HCT116 (cell line): Measurements from ENCODE around the gene LEFTY2. TPM values are rescaled to one million over a fixed set of nuclear protein-coding genes. Genes with fewer than 3 reads are reported as not detected.

Experiments used
- ATAC-seq: fragments of 200-7000 bp; cut with Tn5 transposase; 2 replicates; pipeline ENCODE4 v1.9.1; 2020; ENCODE audit warnings: mild to moderate bottlenecking, moderate library complexity
- BruUV-seq: library from RNA; stranded (reverse); fragments of 400-500 nt; replicated peaks from 2 replicates; lab custom pipeline; 2021; lab: Mats Ljungman, UMichigan
- CTCF ChIA-PET: fragments of 300-600 bp; sonication (Branson Sonifier 250); formaldehyde crosslinking; loops from one replicate; lab custom pipeline; 2021; ENCODE audit warnings: antibody characterized with exemption; lab: Charles Lee
- POLR2A ChIA-PET: fragments of 300-600, 350-600 bp; sonication (Branson Sonifier 250); formaldehyde crosslinking; loops from one replicate; lab custom pipeline; 2021; ENCODE audit warnings: antibody characterized with exemption; lab: Charles Lee
- RAD21 ChIA-PET, 2 experiments: fragments of 300-600 bp; sonication (Branson Sonifier 250); formaldehyde crosslinking; loops; one replicate each; lab custom pipeline; 2023; ENCODE audit warnings: low total read pairs in 2 of 2; ENCODE audit not compliant: uncharacterized antibody in 2 of 2, unreplicated experiment in 2 of 2, low non-redundant PET in 1 of 2; lab: Charles Lee
- DNase-seq: peaks from one replicate; pipeline ENCODE4 v3.0.0-alpha.2; 2010; ENCODE audit warnings: low read depth, low spot score
- H2AFZ ChIP-seq: fragments of 200-600 bp; shearing (Covaris generic), sonication (generic); 2 replicates; pipeline ENCODE4 v1.6.1; 2017; ENCODE audit warnings: low read depth, mixed run types, mixed read lengths, antibody characterized with exemption, low read length; ENCODE audit not compliant: poor library complexity, severe bottlenecking
- H3K27ac ChIP-seq: 2 replicates; pipeline ENCODE4 v1.5.1; 2012; ENCODE audit warnings: low read depth, low read length
- H3K27me3 ChIP-seq: fragments of 200-600 bp; sonication (generic); 2 replicates; pipeline ENCODE4 v1.6.1; 2016; ENCODE audit warnings: mixed run types, low read length, mixed read lengths; ENCODE audit not compliant: insufficient read depth
- H3K36me3 ChIP-seq, 2 experiments: fragments of 200-500 bp in 1 of 2; fragments of 200-600 bp in 1 of 2; sonication (Bioruptor generic) in 1 of 2; sonication (generic) in 1 of 2; 2 replicates each; pipeline versions ENCODE4 v1.5.1 to v1.6.1; 2014 to 2016; ENCODE audit warnings: low read length in 2 of 2, inconsistent platforms in 1 of 2, mixed read lengths in 1 of 2, mixed run types in 1 of 2; ENCODE audit not compliant: insufficient read depth in 2 of 2, control insufficient read depth in 1 of 2
- H3K4me1 ChIP-seq, 2 experiments: fragments of 200-600 bp in 1 of 2; sonication (generic) in 1 of 2; 2 replicates each; pipeline versions ENCODE4 v1.5.1 to v1.6.1; 2012 to 2017; ENCODE audit warnings: low read length in 2 of 2, inconsistent platforms in 1 of 2, mild to moderate bottlenecking in 1 of 2, mixed read lengths in 1 of 2, mixed run types in 1 of 2, moderate library complexity in 1 of 2; ENCODE audit not compliant: insufficient read depth in 2 of 2, control insufficient read depth in 1 of 2
- H3K4me2 ChIP-seq: fragments of 200-600 bp; sonication (generic); 2 replicates; pipeline ENCODE4 v1.6.1; 2017; ENCODE audit warnings: mixed run types, low read length, mixed read lengths
- H3K4me3 ChIP-seq, 2 experiments: fragments of 200-600 bp in 1 of 2; sonication (generic) in 1 of 2; replicated peaks in 1 of 2; 2 replicates each; pipeline ENCODE4 v1.5.1; 2011 to 2016; ENCODE audit warnings: low read length in 2 of 2, control low read depth in 1 of 2, low read depth in 1 of 2, mild to moderate bottlenecking in 1 of 2, mixed read lengths in 1 of 2, mixed run types in 1 of 2
- H3K79me2 ChIP-seq: fragments of 200-600 bp; sonication (generic); 2 replicates; pipeline ENCODE4 v1.6.1; 2017; ENCODE audit warnings: mild to moderate bottlenecking, mixed run types, low read length, moderate library complexity, mixed read lengths; ENCODE audit not compliant: insufficient read depth
- H3K9ac ChIP-seq: fragments of 200-600 bp; sonication (generic); 2 replicates; pipeline ENCODE4 v1.6.1; 2016; ENCODE audit warnings: low read length, mixed read lengths
- H3K9me2 ChIP-seq: fragments of 200-600 bp; sonication (generic), shearing (Covaris generic); 2 replicates; pipeline ENCODE4 v1.6.1; 2017; ENCODE audit warnings: mixed run types, mild to moderate bottlenecking, moderate library complexity; ENCODE audit not compliant: insufficient read depth
- H3K9me3 ChIP-seq, 2 experiments: fragments of 200-500 bp in 1 of 2; fragments of 200-600 bp in 1 of 2; sonication (Bioruptor generic) in 1 of 2; sonication (generic) in 1 of 2; 2 replicates each; pipeline ENCODE4 v1.6.1; 2014 to 2017; ENCODE audit warnings: low read length in 2 of 2, mixed read lengths in 2 of 2, inconsistent platforms in 1 of 2, low read depth in 1 of 2, mild to moderate bottlenecking in 1 of 2, mixed run types in 1 of 2, moderate library complexity in 1 of 2; ENCODE audit not compliant: control insufficient read depth in 1 of 2, insufficient read depth in 1 of 2
- H4K20me1 ChIP-seq: fragments of 200-600 bp; sonication (generic), shearing (Covaris generic); 2 replicates; pipeline ENCODE4 v1.6.1; 2017; ENCODE audit warnings: mixed run types, mild to moderate bottlenecking, moderate library complexity; ENCODE audit not compliant: insufficient read depth
- ATF3 ChIP-seq: IDR thresholded peaks from 2 replicates; pipeline ENCODE4 v1.6.1; 2012
- CEBPB ChIP-seq: IDR thresholded peaks from 2 replicates; pipeline ENCODE4 v1.6.1; 2012; ENCODE audit warnings: low read depth
- EGR1 ChIP-seq: IDR thresholded peaks from 2 replicates; pipeline ENCODE4 v1.6.1; 2012; ENCODE audit warnings: low read depth
- FOSL1 ChIP-seq: IDR thresholded peaks from 2 replicates; pipeline ENCODE4 v1.6.1; 2012; ENCODE audit warnings: low read depth
- JUND ChIP-seq: IDR thresholded peaks from 2 replicates; pipeline ENCODE4 v1.6.1; 2012
- MAX ChIP-seq: IDR thresholded peaks from 2 replicates; pipeline ENCODE4 v1.6.1; 2012
- REST ChIP-seq: IDR thresholded peaks from 2 replicates; pipeline ENCODE4 v1.6.1; 2012; ENCODE audit warnings: low read depth
- SP1 ChIP-seq: IDR thresholded peaks from 2 replicates; pipeline ENCODE4 v1.6.1; 2012; ENCODE audit warnings: low read depth
- YY1 ChIP-seq: IDR thresholded peaks from 2 replicates; pipeline ENCODE4 v1.6.1; 2011; ENCODE audit warnings: low read length, low read depth, moderate library complexity, mild to moderate bottlenecking; ENCODE audit not compliant: insufficient replicate concordance; ENCODE audit errors: extremely low read depth
- ZBTB33 ChIP-seq: IDR thresholded peaks from 2 replicates; pipeline ENCODE4 v1.6.1; 2011; ENCODE audit warnings: mild to moderate bottlenecking, low read length, moderate library complexity; ENCODE audit not compliant: insufficient replicate concordance; ENCODE audit errors: extremely low read depth
- intact Hi-C: fragments of 100-400 bp; cut with micrococcal nuclease; formaldehyde crosslinking; loops from 2 replicates; pipeline ENCODE4 v1.10.0; 2022
- total RNA-seq: library from RNA; stranded (reverse); gene quantifications from one replicate; pipeline ENCODE4 v1.2.1, GENCODE V29; 2021; ENCODE audit not compliant: unreplicated experiment

LEFTY2 gene
- total RNA-seq, 1 experiment from 2014 or later, result not detected

- no peak overlapping the region for H3K4me3 ChIP-seq
- peaks cover 9 to 18% of the 10 kb centered on the region in 2 experiments for H3K4me1 ChIP-seq
- DNase-seq, result no peak
- no peaks in the 10 kb centered on the region for H3K9me2 ChIP-seq
- intact Hi-C loops, result no loop called here
- H3K79me2 ChIP-seq, result peaks cover 25% of the 10 kb centered on the region
- no peaks in the 10 kb centered on the region for H3K27me3 ChIP-seq
- CTCF ChIA-PET, result no interaction called here
- H3K36me3 ChIP-seq, result peaks cover 0 to 12% of the 10 kb centered on the region in 2 experiments; a peak in 1 of 4 replicates
- no peaks in the 10 kb centered on the region for H3K9me3 ChIP-seq
- no peak overlapping the region for H3K27ac ChIP-seq
- TF ChIP-seq YY1 (no peak), SP1 (no peak), ZBTB33 (no peak), FOSL1 (no peak), CEBPB (no peak), ATF3 (no peak), REST (no peak), EGR1 (no peak), MAX (no peak), JUND (no peak)
- TF ChIP-seq, all 23 proteins: peak for 0
- ChIA-PET RAD21 (no interaction called here), POLR2A (no interaction called here)
- Histone ChIP-seq H2AFZ (no peak overlapping the region), H4K20me1 (no peaks in the 10 kb centered on the region), H3K4me2 (no peak overlapping the region), H3K9ac (no peak overlapping the region)
- BruUV-seq, result no TSS peak
- no peak for ATAC-seq
Observed at GRCh38 chr1:225926551-225927113, 14.4 kb downstream of the LEFTY2 start.
